ENCODE results near the gene CDH3.

The CDH3 gene

DNA sequence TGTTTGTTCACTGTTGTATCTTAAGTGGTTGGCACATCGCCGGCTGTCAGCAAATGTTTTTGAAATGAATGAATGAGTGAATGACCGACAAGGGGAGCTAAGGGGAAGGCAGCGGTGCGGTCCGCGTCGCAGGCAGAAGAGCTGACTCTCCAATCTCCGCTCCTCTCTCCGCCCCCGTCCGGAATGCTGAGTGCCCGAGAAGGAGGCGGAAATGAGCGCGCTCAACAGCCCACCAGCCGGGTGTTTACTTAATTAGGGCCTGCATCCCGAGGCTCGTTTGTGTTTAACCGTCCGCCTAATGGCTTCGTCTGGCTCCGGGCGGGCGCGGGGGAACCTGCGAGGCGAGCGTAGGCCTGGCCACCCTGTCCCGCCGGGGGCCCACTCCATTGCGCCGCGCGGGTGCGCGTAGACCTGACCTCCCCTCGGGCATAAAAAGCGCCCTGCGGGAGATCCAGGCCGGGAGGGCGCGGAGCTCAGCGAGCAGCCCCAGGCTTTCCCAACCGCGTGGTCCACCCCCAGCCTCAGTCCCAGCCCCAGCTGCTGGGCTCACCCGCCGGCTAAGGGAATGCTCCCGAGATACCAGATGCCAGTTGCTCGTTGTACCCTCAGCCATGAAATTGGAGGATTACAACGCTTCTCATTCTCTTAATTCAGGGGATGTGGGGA lies 2.5 kb upstream of the CDH3 start:
- ATAC-seq (no peak), DNase-seq (no peak)
- peaks cover 49% of the 10 kb centered on the region for H3K27me3 Mint-ChIP-seq
- no peak overlapping the region for H3K4me3 Mint-ChIP-seq
- no peak overlapping the region for H3K27ac Mint-ChIP-seq
- peaks cover 19% of the 10 kb centered on the region for H3K4me1 Mint-ChIP-seq
- H3K36me3 Mint-ChIP-seq (ENCODE audit: low read depth), result no peaks in the 10 kb centered on the region
- H3K9me3 Mint-ChIP-seq, result no peaks in the 10 kb centered on the region

- DNase-seq (no peak), ATAC-seq (no peak)
- no peak overlapping the region for H3K4me3 Mint-ChIP-seq
- no peak overlapping the region for H3K27ac Mint-ChIP-seq
- no peaks in the 10 kb centered on the region for H3K9me3 Mint-ChIP-seq
- H3K27me3 Mint-ChIP-seq, result peaks cover 55% of the 10 kb centered on the region
- H3K36me3 Mint-ChIP-seq (ENCODE audit: low read depth), result no peaks in the 10 kb centered on the region
- H3K4me1 Mint-ChIP-seq, result peaks cover 19% of the 10 kb centered on the region
These were observed 1.9 kb upstream of the CDH3 start for GRCh38 chr16:68643227-68643626.

- H3K27ac Mint-ChIP-seq, result no peak overlapping the region
- no peaks in the 10 kb centered on the region for H3K9me3 Mint-ChIP-seq
- peaks cover 59% of the 10 kb centered on the region for H3K27me3 Mint-ChIP-seq
- H3K4me3 Mint-ChIP-seq, result peak overlapping the region; percentile 18
- ATAC-seq (no peak), DNase-seq (no peak)
- H3K36me3 Mint-ChIP-seq (ENCODE audit: low read depth), result no peaks in the 10 kb centered on the region
- peaks cover 19% of the 10 kb centered on the region for H3K4me1 Mint-ChIP-seq
These were observed 1.3 kb upstream of the CDH3 start for GRCh38 chr16:68643847-68644246.

DNA sequence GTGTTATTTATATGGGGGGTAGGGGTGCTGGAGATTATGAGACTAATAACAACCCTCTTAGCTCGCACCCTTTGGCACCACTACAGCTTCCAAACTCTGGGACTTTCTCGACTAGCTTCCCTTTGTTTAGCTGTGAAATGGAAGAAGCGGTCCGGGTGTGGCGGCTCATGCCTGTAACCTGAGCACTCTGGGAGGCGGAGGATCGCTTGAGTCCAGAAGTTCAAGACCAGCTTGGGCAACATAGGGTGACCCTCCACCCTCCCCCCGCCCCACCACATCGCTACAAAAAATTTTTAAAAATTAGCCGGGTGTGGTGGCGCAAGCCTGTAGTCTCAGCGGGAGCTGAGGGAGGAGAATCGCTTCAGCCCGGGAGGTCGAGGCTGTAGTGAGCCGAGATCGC lies 814 bp upstream of the CDH3 start:
- Mint-ChIP-seq H3K27ac (no peak overlapping the region), H3K9me3 (no peaks in the 10 kb centered on the region), H3K4me1 (peaks cover 19% of the 10 kb centered on the region), H3K36me3 (ENCODE audit: low read depth) (no peaks in the 10 kb centered on the region), H3K4me3 (no peak overlapping the region), H3K27me3 (peaks cover 64% of the 10 kb centered on the region)
- no peak for ATAC-seq
- no peak for DNase-seq

DNA sequence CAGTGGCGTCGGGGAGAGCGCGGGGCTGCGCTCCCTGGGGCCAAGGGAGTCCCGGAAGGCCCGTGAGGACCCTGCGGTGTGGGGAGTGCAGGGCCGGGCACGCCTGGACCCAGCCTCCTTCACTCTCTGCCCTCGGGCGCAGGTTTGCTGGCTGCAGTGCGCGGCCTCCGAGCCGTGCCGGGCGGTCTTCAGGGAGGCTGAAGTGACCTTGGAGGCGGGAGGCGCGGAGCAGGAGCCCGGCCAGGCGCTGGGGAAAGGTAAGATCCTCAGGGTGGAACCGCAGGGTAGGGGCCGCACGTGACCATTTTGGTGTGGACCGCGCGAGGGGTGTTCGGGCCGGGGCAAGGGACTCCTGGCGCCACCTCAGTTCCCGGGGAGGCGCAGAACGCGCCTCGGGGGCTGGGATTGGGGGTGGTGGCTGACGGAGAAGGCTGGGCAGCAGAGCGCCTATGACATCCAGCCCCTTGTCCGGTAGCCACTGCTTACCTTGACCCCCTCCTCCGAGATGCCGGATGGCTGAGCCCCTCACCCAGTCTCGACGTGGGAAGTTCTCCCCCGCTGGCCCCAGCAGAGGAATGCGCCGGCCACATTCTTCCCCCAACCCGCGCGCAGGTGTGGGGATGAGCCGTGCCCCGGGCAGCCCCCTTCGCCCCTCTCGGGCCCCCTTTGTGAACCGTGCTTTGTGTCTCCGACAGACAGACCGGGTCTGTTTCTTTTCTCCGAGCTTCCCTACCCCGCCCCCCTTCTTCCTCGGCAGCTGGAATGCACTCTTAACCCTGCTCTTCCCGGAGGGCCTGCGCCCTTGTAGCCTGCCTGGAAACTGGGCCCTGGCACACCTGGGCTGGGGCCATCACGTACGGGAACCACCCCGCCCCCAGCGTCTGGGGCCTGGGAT lies 631 bp downstream of the CDH3 start:
- peaks cover 19% of the 10 kb centered on the region for H3K4me1 Mint-ChIP-seq
- H3K36me3 Mint-ChIP-seq (ENCODE audit: low read depth), result no peaks in the 10 kb centered on the region
- H3K9me3 Mint-ChIP-seq, result no peaks in the 10 kb centered on the region
- no peak overlapping the region for H3K27ac Mint-ChIP-seq
- no peak for DNase-seq
- peaks cover 68% of the 10 kb centered on the region for H3K27me3 Mint-ChIP-seq
- H3K4me3 Mint-ChIP-seq, result no peak overlapping the region
- no peak for ATAC-seq

GRCh38 chr16:68646953-68647659 lies 2.0 kb downstream of the CDH3 start:
- H3K4me1 Mint-ChIP-seq, result peaks cover 17% of the 10 kb centered on the region
- no peaks in the 10 kb centered on the region for H3K36me3 Mint-ChIP-seq (ENCODE audit: low read depth)
- no peak overlapping the region for H3K27ac Mint-ChIP-seq
- DNase-seq (no peak), ATAC-seq (peak; percentile 23)
- H3K9me3 Mint-ChIP-seq, result no peaks in the 10 kb centered on the region
- peaks cover 61% of the 10 kb centered on the region for H3K27me3 Mint-ChIP-seq
- no peak overlapping the region for H3K4me3 Mint-ChIP-seq

- DNase-seq, result no peak
- no peak for ATAC-seq
- no peaks in the 10 kb centered on the region for H3K36me3 Mint-ChIP-seq (ENCODE audit: low read depth)
- H3K9me3 Mint-ChIP-seq, result no peaks in the 10 kb centered on the region
- H3K4me3 Mint-ChIP-seq, result no peak overlapping the region
- H3K27me3 Mint-ChIP-seq, result peaks cover 34% of the 10 kb centered on the region
- no peak overlapping the region for H3K27ac Mint-ChIP-seq
- peaks cover 3% of the 10 kb centered on the region for H3K4me1 Mint-ChIP-seq
These were observed 6.0 kb downstream of the CDH3 start for GRCh38 chr16:68651136-68651535.

DNA sequence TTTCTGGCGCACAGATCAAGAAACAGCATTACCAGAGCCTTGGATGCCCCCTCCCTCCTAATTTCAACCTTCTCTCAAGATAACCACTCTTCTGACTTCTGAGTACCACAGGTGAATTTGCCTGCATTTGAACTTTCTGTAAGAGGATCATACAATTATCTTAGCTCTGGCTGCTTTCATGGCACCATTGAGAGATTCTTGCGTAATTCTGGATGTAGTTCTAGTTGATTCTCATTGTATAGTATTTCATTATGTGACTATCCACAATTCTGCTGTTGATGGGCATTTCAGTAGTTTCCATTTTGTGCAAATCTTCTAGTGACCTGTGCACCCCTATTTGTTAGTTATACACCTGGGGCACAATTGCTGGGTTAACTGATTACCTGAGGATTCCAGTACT lies 7.5 kb downstream of the CDH3 start:
- H3K27me3 Mint-ChIP-seq, result peaks cover 26% of the 10 kb centered on the region
- no peaks in the 10 kb centered on the region for H3K9me3 Mint-ChIP-seq
- ATAC-seq (no peak), DNase-seq (no peak)
- H3K4me3 Mint-ChIP-seq, result no peak overlapping the region
- no peaks in the 10 kb centered on the region for H3K4me1 Mint-ChIP-seq
- H3K36me3 Mint-ChIP-seq (ENCODE audit: low read depth), result no peaks in the 10 kb centered on the region
- no peak overlapping the region for H3K27ac Mint-ChIP-seq

- no peak overlapping the region for H3K27ac Mint-ChIP-seq
- peaks cover 2% of the 10 kb centered on the region for H3K4me1 Mint-ChIP-seq
- no peaks in the 10 kb centered on the region for H3K36me3 Mint-ChIP-seq (ENCODE audit: low read depth)
- DNase-seq (no peak), ATAC-seq (no peak)
- H3K9me3 Mint-ChIP-seq, result no peaks in the 10 kb centered on the region
- H3K27me3 Mint-ChIP-seq, result peaks cover 15% of the 10 kb centered on the region
- no peak overlapping the region for H3K4me3 Mint-ChIP-seq
These were observed 10.7 kb downstream of the CDH3 start for GRCh38 chr16:68655806-68656205.

GRCh38 chr16:68656751-68657150 lies 11.6 kb downstream of the CDH3 start:
- no peak for ATAC-seq
- H3K27me3 Mint-ChIP-seq, result peaks cover 21% of the 10 kb centered on the region

DNA sequence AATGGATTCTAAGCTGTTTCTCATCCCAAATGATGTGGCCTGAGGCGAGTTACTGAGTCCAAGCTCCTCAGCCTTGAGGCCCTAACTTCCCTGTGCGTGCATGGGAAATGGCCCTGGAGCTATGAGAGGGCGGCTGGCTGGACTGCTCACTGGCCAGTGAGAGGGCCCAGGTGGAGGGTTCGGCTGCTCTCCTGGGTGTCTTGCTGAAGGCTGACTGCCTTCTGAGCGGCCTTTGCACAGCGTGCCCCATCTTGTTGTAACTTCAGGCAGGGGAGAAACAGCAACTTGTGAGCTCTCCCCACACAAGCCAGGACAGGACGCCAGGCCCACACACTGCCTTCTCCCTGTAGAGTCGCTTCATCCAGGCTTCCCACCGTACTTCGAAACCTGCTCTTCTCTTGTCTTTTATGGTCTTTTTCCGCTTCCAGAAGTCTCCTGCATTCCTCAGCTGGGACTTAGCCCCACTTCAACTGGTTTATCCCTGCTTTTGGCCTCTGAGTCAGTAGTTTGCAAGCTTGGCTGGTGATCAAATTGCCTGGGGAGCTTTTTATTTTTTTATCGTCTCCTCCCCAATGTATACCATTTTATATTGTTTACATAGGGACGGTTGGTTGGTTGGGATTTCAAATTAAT lies 13.3 kb downstream of the CDH3 start:
- DNase-seq (no peak), ATAC-seq (no peak)
- Mint-ChIP-seq H3K27ac (no peak overlapping the region), H3K9me3 (no peaks in the 10 kb centered on the region), H3K27me3 (peaks cover 26% of the 10 kb centered on the region), H3K36me3 (ENCODE audit: low read depth) (no peaks in the 10 kb centered on the region), H3K4me3 (no peak overlapping the region), H3K4me1 (peaks cover 2% of the 10 kb centered on the region)

More at GRCh38 chr16:68656751-68657150, 11.6 kb downstream of the CDH3 start:
- peaks cover 2% of the 10 kb centered on the region for H3K4me1 Mint-ChIP-seq
- H3K9me3 Mint-ChIP-seq, result no peaks in the 10 kb centered on the region
- no peaks in the 10 kb centered on the region for H3K36me3 Mint-ChIP-seq (ENCODE audit: low read depth)
- H3K4me3 Mint-ChIP-seq, result no peak overlapping the region
- DNase-seq, result no peak
- H3K27ac Mint-ChIP-seq, result no peak overlapping the region

DNA sequence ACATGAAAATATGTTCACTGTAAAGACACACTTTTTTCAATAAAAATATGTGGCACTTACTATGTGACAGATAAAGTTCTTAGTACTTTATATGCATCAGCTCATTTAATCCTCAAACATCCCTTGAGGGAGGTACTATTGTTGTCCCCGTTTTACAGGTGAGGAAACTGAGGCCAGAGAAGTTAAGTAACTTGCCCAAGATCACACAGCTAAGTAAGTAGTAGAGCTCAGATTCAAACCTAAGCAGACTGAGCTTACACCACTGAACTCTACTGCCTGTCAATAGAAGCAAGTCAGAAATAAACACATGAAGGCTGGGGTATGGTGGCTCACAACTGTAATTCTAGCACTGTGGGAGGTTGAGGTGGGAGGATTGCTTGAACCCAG lies 13.9 kb downstream of the CDH3 start:
- H3K36me3 Mint-ChIP-seq (ENCODE audit: low read depth), result no peaks in the 10 kb centered on the region
- DNase-seq (no peak), ATAC-seq (no peak)
- H3K4me1 Mint-ChIP-seq, result peaks cover 2% of the 10 kb centered on the region
- H3K27ac Mint-ChIP-seq, result no peak overlapping the region
- H3K9me3 Mint-ChIP-seq, result no peaks in the 10 kb centered on the region
- H3K4me3 Mint-ChIP-seq, result no peak overlapping the region
- peaks cover 26% of the 10 kb centered on the region for H3K27me3 Mint-ChIP-seq

DNA sequence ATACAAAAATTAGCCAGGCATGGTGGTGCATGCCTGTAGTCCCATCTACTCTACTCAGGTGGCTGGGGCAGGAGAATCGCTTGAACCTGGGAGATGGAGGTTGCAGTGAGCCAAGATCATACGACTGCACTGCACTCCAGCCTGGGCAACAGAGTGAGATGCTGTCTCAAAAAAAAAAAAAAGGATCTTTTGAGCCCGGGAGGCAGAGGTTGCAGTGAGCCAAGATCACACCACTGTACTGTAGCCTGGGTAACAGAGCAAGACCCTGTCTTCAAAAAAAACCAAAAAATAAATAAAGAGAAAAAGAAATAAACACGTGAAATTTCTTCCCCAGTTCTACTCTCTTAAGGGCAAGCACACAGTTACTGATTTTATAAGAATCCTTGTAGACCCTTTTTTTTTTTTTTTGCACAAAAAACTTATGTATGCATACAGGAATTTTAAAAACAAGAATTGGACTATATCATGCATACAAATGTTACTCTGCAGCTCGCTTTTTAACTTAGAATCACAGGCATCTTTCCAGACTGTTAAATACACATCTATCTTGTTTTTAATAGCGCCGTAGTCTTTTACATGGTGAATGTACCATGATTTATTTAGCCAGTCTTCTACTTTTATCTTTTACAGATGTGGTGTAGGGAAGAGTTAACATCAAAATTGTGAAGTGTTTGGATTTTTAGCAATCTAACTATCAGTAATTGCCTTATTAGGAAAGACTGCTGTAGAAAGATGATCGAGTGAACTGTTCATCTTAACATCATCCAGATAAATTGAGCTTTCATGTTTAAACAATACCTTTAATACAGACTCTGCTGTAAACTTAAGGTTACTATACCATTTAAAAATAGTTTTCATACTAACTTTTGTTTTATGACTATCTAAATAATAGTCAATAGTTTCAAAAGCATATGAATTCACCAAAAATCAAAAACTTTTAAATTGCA lies 14.6 kb downstream of the CDH3 start:
- H3K9me3 Mint-ChIP-seq, result no peaks in the 10 kb centered on the region
- no peaks in the 10 kb centered on the region for H3K36me3 Mint-ChIP-seq (ENCODE audit: low read depth)
- peaks cover 2% of the 10 kb centered on the region for H3K4me1 Mint-ChIP-seq
- no peak overlapping the region for H3K27ac Mint-ChIP-seq
- H3K27me3 Mint-ChIP-seq, result peaks cover 26% of the 10 kb centered on the region
- ATAC-seq (no peak), DNase-seq (no peak)
- H3K4me3 Mint-ChIP-seq, result no peak overlapping the region

All from activated naive CD8-positive, alpha-beta T cell treated with anti-CD3 and anti-CD28 coated beads, Interleukin-2, amount 50 U/mL, for 24 hours (primary cell).